Colonic mucosa (tissue), 4 donors: ENCODE data around the gene SLC22A24. TPM values are rescaled to one million over a fixed set of nuclear protein-coding genes. Genes with fewer than 3 reads are reported as not detected.
"Not testable (repeated sequence)": the region's sequence is repeated elsewhere in the genome, so short reads cannot be mapped to it uniquely, and the experiment has no call there.

Experiments used
- DNase-seq: peaks from one replicate; pipeline ENCODE4 v3.0.0-alpha.2; 2020
- H3K27ac ChIP-seq: fragments of 200-600 bp; one replicate; pipeline ENCODE4 v1.8.0; 2021
- H3K27me3 ChIP-seq: fragments of 200-600 bp; one replicate; pipeline ENCODE4 v1.8.0; 2021
- H3K36me3 ChIP-seq: fragments of 200-600 bp; one replicate; pipeline ENCODE4 v1.8.0; 2021
- H3K4me1 ChIP-seq: fragments of 200-600 bp; one replicate; pipeline ENCODE4 v1.8.0; 2021; ENCODE audit warnings: mild to moderate bottlenecking
- H3K4me3 ChIP-seq: fragments of 200-600 bp; one replicate; pipeline ENCODE4 v1.8.0; 2021
- H3K9ac ChIP-seq, 2 donors: one replicate each; pipeline ENCODE4 v1.7.0; 2013; ENCODE audit warnings: control low read depth in 2 of 2, low read depth in 2 of 2, low read length in 2 of 2
- H3K9me3 ChIP-seq: fragments of 200-600 bp; one replicate; pipeline ENCODE4 v1.8.0; 2021
- intact Hi-C: fragments of 100-400 bp; cut with DNase I; formaldehyde crosslinking; loops from one replicate; pipeline ENCODE4 v1.14.1; 2022
- total RNA-seq, 2 donors: library from RNA; stranded (reverse); fragmentation: NEBNext Ultra II Directional in 1 of 2; extraction: Animal tissue kit (Norgen Biotek cat#: 25700) in 1 of 2; gene quantifications; one replicate each; pipeline ENCODE4 v1.2.1, GENCODE V29; 2021
- TF ChIP-seq, protein P1 (sequence below): fragments of 200-600 bp; IDR thresholded peaks from one replicate; pipeline ENCODE4 v1.8.0; 2022; ENCODE audit warnings: antibody characterized with exemption, mild to moderate bottlenecking
- donor health status: healthy.
- donor health status: DM: no; HTN: no; CAD: no.
- donor health status: DM: no; HTN: no; CAD: no.

Gene SLC22A24
- total RNA-seq, 2 donors from 2014 or later = not detected

DNA sequence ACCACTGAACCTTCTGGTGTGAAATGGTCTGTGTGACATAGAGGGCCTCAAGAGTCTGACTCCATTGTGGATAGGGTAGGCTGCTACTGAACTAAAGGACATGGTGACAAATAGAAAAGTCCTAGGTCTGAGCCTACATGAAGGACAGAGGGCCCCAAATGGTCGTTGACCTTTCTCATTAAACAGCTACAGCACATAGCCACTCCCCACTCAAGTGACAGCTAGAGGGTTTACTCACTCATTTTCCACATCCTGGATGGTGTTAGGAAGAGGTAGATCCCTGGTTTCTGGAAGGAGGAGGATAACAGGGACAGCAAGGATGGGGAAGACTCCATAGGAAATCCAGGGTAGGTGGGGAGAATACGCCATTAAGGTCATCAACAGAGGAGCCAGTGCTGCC lies 63.3 kb downstream of the SLC22A24 start:
- no peak overlapping the region for H3K4me3 ChIP-seq
- H3K27ac ChIP-seq = no peak overlapping the region
- H3K27me3 ChIP-seq = no peaks in the 10 kb centered on the region
- no peaks in the 10 kb centered on the region for H3K9me3 ChIP-seq
- H3K36me3 ChIP-seq = no peaks in the 10 kb centered on the region
- no peak for DNase-seq
- TF ChIP-seq, protein P1, sequence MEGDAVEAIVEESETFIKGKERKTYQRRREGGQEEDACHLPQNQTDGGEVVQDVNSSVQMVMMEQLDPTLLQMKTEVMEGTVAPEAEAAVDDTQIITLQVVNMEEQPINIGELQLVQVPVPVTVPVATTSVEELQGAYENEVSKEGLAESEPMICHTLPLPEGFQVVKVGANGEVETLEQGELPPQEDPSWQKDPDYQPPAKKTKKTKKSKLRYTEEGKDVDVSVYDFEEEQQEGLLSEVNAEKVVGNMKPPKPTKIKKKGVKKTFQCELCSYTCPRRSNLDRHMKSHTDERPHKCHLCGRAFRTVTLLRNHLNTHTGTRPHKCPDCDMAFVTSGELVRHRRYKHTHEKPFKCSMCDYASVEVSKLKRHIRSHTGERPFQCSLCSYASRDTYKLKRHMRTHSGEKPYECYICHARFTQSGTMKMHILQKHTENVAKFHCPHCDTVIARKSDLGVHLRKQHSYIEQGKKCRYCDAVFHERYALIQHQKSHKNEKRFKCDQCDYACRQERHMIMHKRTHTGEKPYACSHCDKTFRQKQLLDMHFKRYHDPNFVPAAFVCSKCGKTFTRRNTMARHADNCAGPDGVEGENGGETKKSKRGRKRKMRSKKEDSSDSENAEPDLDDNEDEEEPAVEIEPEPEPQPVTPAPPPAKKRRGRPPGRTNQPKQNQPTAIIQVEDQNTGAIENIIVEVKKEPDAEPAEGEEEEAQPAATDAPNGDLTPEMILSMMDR = no peak
- intact Hi-C loops = no loop called here
- no peak overlapping the region for H3K9ac ChIP-seq
- no peaks in the 10 kb centered on the region for H3K4me1 ChIP-seq

DNA sequence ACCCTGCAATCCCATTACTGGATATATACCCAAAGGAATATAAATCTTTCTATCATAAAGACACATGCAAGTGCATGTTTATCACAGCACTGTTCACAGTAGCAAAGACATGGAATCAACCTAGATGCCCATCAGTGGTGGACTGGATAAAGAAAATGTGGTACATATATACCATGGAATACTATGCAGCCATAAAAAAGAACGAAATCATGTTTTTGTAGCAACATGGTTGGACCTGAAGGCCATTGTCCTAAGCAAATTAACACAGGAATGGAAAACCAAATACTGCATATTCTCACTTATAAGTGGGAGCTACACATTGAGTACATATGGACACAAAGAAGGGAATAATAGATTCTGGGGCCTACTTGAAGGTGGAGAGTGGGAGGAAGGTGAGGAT lies 97.8 kb downstream of the SLC22A24 start:
- H3K36me3 ChIP-seq, H3K4me3 ChIP-seq, DNase-seq, H3K4me1 ChIP-seq, H3K9me3 ChIP-seq, H3K9ac ChIP-seq, intact Hi-C loops, H3K27ac ChIP-seq, H3K27me3 ChIP-seq: not testable (repeated sequence)

DNA sequence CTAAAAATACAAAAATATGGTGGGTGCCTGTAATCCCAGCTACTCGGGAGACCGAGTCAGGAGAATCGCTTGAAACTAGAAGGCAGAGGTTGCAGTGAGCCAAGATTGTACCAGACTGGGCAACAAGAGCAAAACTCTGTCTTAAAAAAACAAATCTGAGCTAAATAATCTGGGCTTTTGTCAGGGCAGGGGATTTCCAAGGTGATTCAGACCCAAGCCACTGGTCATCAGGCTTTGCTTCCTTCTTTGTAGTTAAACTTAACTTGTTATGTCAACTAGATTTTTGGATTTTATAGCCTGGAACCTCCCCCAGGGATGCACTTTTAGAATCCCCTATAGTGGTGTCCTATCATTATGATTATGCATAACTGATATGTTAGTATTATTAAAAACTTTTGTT lies 101.4 kb downstream of the SLC22A24 start:
- TF ChIP-seq, protein P1 = no peak
- H3K4me3 ChIP-seq = no peak overlapping the region
- no peaks in the 10 kb centered on the region for H3K9me3 ChIP-seq
- H3K36me3 ChIP-seq = no peaks in the 10 kb centered on the region
- no peaks in the 10 kb centered on the region for H3K4me1 ChIP-seq
- H3K27me3 ChIP-seq = no peaks in the 10 kb centered on the region
- no peak for DNase-seq
- H3K9ac ChIP-seq = no peak overlapping the region
- no peak overlapping the region for H3K27ac ChIP-seq
- intact Hi-C loops = no loop called here

DNA sequence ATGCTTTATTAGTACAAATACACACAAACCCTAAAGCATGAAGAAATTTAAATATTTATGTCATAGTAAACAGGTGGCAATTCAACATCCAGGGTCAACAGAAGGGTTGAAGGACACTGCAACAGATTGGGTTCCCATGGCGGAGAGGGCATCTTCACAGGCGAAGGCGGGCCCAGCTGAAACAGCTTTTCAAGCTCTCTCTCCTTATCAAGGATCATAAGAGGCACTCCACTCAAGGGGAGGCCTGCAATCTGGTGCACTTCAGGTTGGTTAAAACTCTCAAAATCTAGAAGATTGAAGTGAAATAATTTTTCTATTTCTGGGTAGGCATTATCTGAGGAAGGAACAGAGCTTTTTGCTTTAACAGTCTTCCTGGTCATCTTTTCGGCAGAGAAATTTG lies 111.6 kb downstream of the SLC22A24 start:
- Histone ChIP-seq H3K4me3 (no peak overlapping the region), H3K27me3 (no peaks in the 10 kb centered on the region), H3K4me1 (no peaks in the 10 kb centered on the region), H3K9ac (no peak overlapping the region), H3K27ac (no peak overlapping the region), H3K36me3 (no peaks in the 10 kb centered on the region), H3K9me3 (no peaks in the 10 kb centered on the region)
- intact Hi-C loops = no loop called here
- TF ChIP-seq, protein P1 = no peak
- DNase-seq = no peak

Other genes with a start within 250 kb of the SLC22A24 start
- gene CHRM1, start 222.9 kb downstream of the SLC22A24 start, total RNA-seq = 1 to 10 TPM; 1.2 to 1.8 TPM
- gene SLC22A6, start 159.3 kb downstream of the SLC22A24 start, total RNA-seq = not detected
- gene SLC22A8, start 128.4 kb downstream of the SLC22A24 start, total RNA-seq = not detected
- not detected for gene SLC22A25, start 99.4 kb upstream of the SLC22A24 start, total RNA-seq
- gene SLC22A9, start 225.6 kb upstream of the SLC22A24 start, total RNA-seq = under 1 TPM in 1 of 2 donors, not detected in 1; 0.22 TPM